HFFc6 (cell line): Measurements from ENCODE around the gene RNF157. TPM values are rescaled to one million over a fixed set of nuclear protein-coding genes. Genes with fewer than 3 reads are reported as not detected.

Experiments
- DNase-seq: peaks from one replicate; pipeline ENCODE4 v3.0.0-alpha.2; 2018
- H3K27ac Mint-ChIP-seq: 2 replicates; pipeline ENCODE4 v1.8.0; 2020; ENCODE audit warnings: mild to moderate bottlenecking, mixed read lengths
- H3K27me3 Mint-ChIP-seq: 2 replicates; pipeline ENCODE4 v1.8.0; 2021; ENCODE audit warnings: mild to moderate bottlenecking, moderate library complexity, mixed read lengths; ENCODE audit not compliant: insufficient read depth
- H3K36me3 Mint-ChIP-seq: 2 replicates; pipeline ENCODE4 v1.8.0; 2021; ENCODE audit warnings: low read depth, mixed read lengths
- H3K4me1 Mint-ChIP-seq: 2 replicates; pipeline ENCODE4 v1.8.0; 2020; ENCODE audit warnings: low read depth, mixed read lengths
- H3K4me3 Mint-ChIP-seq: 2 replicates; pipeline ENCODE4 v1.8.0; 2020; ENCODE audit warnings: mild to moderate bottlenecking, moderate library complexity, mixed read lengths
- H3K9me3 Mint-ChIP-seq: 2 replicates; pipeline ENCODE4 v1.8.0; 2020; ENCODE audit warnings: mild to moderate bottlenecking, mixed read lengths
- total RNA-seq, 6 experiments: library from RNA; stranded (reverse); fragmentation: NEBNext Ultra II Directional; extraction: Animal tissue kit (Norgen Biotek cat#: 25700); gene quantifications; 2 replicates in 1 of 6; 3 replicates in 5 of 6; pipeline ENCODE4 v1.2.3, GENCODE V29; 2021
- TF ChIP-seq, protein P1 (sequence below): fragments of 200-600 bp; sonication (generic); IDR thresholded peaks from 2 replicates; pipeline ENCODE4 v1.5.0; 2021; ENCODE audit warnings: antibody characterized with exemption, mild to moderate bottlenecking

Gene RNF157
- total RNA-seq, 6 experiments from 2014 or later, result 0.11 to 0.19 (median 0.18) TPM; not detected in 3

DNA sequence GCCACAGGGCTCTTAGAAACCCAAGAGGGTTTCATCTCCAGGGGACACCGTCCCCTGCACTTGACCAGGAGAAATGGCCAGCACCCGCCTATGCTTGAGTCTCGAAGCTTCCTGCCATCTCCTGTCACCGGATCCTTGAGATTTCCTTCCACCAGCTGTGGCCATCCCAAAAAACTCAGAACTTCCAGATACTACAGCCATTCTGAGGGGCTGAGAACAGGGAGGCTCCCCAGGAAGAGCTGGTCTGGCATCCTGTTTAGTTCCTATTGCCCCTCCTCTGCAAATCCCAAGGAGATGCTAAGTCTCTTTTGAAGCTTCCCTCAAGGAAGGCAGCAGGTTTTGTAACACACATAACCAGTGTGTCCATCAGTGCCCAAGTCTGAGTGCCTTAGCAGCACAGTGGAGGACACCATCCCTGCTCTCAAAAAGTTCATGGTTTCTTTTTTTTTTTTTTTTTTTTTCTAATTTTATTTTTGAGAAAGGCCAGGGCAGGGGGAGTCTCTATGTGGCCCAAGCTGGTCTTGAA is 26.8 kb upstream of the RNF157 start:
- peaks cover 47% of the 10 kb centered on the region for H3K4me1 Mint-ChIP-seq
- DNase-seq, result no peak
- H3K9me3 Mint-ChIP-seq, result no peaks in the 10 kb centered on the region
- H3K27ac Mint-ChIP-seq, result peak overlapping the region; percentile 88
- H3K36me3 Mint-ChIP-seq, result 0 out of 2 replicates have a peak, but pooled peaks cover 4% of the 10 kb centered on the region
- peak overlapping the region; percentile 90 for H3K4me3 Mint-ChIP-seq
- TF ChIP-seq, protein P1, sequence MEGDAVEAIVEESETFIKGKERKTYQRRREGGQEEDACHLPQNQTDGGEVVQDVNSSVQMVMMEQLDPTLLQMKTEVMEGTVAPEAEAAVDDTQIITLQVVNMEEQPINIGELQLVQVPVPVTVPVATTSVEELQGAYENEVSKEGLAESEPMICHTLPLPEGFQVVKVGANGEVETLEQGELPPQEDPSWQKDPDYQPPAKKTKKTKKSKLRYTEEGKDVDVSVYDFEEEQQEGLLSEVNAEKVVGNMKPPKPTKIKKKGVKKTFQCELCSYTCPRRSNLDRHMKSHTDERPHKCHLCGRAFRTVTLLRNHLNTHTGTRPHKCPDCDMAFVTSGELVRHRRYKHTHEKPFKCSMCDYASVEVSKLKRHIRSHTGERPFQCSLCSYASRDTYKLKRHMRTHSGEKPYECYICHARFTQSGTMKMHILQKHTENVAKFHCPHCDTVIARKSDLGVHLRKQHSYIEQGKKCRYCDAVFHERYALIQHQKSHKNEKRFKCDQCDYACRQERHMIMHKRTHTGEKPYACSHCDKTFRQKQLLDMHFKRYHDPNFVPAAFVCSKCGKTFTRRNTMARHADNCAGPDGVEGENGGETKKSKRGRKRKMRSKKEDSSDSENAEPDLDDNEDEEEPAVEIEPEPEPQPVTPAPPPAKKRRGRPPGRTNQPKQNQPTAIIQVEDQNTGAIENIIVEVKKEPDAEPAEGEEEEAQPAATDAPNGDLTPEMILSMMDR, result no peak
- H3K27me3 Mint-ChIP-seq, result no peaks in the 10 kb centered on the region; the same call in 1 of the 2 replicates

DNA sequence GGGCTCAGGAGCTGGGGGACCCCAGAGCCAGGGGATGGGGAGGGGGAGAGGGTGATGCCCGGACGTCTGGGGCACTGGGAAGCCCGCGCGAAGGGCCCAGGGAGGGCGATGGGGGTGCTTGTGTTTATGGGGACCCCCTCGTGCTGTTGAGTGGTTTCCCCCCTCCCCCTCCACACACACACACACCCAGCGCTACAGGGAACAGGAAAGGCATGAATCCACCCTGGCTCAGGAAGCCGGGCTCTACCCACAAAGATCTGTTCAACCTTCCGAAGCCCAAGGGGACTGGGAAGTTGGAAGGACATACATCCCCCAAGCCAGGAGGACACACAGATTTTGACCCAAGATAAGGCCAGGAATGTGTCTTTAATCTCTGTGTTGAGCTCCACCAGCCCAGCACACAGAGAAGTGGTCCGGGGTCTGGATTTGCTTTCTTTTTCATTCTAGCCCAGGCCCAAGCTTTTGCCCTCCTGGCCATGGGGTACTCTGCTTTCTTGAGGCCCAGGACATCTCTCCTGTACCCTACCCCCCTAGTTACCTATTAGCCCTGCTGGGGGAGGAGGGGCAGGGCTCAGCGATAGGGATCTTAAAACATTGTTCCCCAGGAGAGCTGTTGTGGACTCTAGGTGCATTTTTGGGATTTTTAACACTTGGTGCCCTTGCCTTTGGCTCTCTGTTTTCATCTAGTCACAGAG is 26.1 kb upstream of the RNF157 start:
- Mint-ChIP-seq H3K27me3 (no peaks in the 10 kb centered on the region; the same call in 1 of the 2 replicates), H3K36me3 (0 out of 2 replicates have a peak, but pooled peaks cover 4% of the 10 kb centered on the region), H3K9me3 (no peaks in the 10 kb centered on the region), H3K4me1 (peaks cover 47% of the 10 kb centered on the region), H3K4me3 (peak overlapping the region; percentile 90), H3K27ac (peak overlapping the region; percentile 88)
- DNase-seq, result no peak
- TF ChIP-seq, protein P1, result no peak

DNA sequence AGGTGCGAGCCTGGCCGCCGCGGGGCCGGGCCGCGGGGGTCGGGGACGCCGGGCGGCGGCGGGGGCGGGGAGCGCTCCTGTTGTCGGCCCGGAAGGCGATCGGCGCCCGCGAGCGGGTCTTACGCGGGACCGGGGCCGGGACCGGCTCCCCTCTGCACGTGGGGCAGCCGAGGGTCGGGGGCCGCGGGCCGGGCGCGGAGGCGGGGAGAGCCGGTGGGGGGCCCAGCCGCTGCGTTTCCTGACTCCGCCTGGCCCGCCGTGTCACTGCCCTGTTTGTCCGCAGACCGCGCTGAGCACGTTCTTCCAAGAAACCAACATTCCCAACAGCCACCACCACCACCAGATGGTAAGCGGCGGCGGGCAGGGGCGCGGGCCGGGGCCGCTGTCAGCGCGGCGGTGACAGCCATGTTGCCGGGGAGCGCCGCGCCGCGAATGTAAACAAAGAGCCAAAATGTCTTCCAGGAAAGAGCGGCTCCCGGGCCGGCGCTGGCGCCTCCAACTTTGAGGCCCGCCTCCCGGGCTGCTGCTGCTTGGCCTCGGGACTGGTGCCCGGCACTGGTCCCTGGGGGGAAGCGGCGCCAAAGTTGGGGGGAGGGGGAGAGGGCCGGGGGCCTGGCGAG is 25.4 kb upstream of the RNF157 start:
- peaks cover 47% of the 10 kb centered on the region for H3K4me1 Mint-ChIP-seq
- TF ChIP-seq, protein P1, result no peak
- no peaks in the 10 kb centered on the region for H3K9me3 Mint-ChIP-seq
- 0 out of 2 replicates have a peak, but pooled peaks cover 4% of the 10 kb centered on the region for H3K36me3 Mint-ChIP-seq
- no peaks in the 10 kb centered on the region; the same call in 1 of the 2 replicates for H3K27me3 Mint-ChIP-seq
- peak; percentile 31 for DNase-seq
- peak overlapping the region; percentile 88 for H3K27ac Mint-ChIP-seq
- peak overlapping the region; percentile 90 for H3K4me3 Mint-ChIP-seq

DNA sequence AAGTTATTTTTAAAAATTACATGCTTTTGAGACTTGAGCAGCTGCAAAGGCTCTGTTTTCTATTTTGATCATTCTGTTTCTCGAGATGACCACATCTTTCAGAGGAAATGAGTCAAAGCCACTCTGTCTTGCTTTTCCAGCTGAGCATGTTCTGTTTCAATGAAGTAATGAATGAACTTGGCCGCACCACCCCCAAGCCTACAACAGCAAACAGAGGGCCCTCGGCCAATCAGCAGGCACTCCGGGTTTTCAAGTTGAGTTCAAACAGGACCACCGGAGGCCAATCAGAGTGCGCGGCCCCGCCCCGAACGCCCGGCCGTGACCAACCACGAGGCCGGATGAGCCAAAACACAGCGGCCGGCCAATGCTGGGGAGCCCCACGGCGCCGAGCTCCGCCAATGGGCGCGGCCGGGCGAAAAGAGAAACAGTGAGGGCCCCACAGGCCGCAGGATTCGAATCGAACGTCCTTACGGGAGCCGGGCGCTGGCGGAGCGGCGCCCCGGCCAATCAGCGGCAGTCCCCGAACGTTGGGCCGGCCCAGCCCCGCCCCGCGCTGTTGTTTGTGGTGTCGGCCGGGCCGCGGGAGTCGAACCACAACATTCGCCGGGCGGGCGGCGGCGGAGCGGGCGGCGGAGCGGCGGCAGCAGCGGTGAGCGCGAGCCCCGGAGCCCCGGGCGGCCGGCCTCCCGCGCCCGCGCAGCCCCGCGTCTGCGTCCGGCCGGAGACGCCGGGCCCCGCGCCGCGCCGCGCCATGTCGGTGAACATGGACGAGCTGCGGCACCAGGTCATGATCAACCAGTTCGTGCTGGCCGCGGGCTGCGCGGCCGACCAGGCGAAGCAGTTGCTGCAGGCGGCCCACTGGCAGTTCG is 24.7 kb upstream of the RNF157 start, which contains the start of gene UBALD2:
Gene UBALD2, plus strand, starts transcription at position 594 of the 869 bp plus-strand sequence. Its CDS starts 158 bp downstream, at position 752.
- H3K36me3 Mint-ChIP-seq, result 0 out of 2 replicates have a peak, but pooled peaks cover 4% of the 10 kb centered on the region
- no peaks in the 10 kb centered on the region; the same call in 1 of the 2 replicates for H3K27me3 Mint-ChIP-seq
- peak; percentile 100 for DNase-seq
- H3K4me1 Mint-ChIP-seq, result peaks cover 47% of the 10 kb centered on the region
- peak within 1 kb of the TSS; percentile 93 for H3K27ac Mint-ChIP-seq
- H3K9me3 Mint-ChIP-seq, result no peaks in the 10 kb centered on the region
- TF ChIP-seq, protein P1, result no peak
- peak within 1 kb of the TSS; percentile 90 for H3K4me3 Mint-ChIP-seq

DNA sequence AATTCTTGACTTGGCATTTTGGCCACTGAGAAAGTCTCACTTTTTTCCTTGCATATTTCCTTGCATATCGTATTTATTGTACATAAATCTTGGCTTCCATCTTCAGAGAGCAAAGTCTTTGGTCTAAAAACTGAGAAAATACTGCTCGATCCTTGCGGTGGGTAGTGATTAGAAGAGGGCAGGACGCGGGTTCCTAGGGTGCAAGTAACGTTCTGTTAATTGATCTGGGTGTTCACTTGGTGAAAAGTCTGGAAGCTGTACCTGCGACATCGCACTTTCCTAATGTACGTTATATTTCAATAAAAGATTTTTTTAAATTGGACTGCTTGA is 24.1 kb upstream of the RNF157 start:
- Mint-ChIP-seq H3K4me1 (peaks cover 50% of the 10 kb centered on the region), H3K9me3 (no peaks in the 10 kb centered on the region)

More for the DNA sequence above, 24.1 kb upstream of the RNF157 start:
- peak overlapping the region; percentile 93 for H3K27ac Mint-ChIP-seq
- 0 out of 2 replicates have a peak, but pooled peaks cover 4% of the 10 kb centered on the region for H3K36me3 Mint-ChIP-seq
- no peak for DNase-seq
- no peaks in the 10 kb centered on the region; the same call in 1 of the 2 replicates for H3K27me3 Mint-ChIP-seq
- peak overlapping the region; percentile 85 for H3K4me3 Mint-ChIP-seq
- TF ChIP-seq, protein P1, result no peak
